Measurements from ENCODE around the gene FGF3. TPM values are rescaled to one million over a fixed set of nuclear protein-coding genes. Genes with fewer than 3 reads are reported as not detected.

The FGF3 gene
- total RNA-seq, 1 donor from 2014 or later, result not detected

GRCh38 chr11:69822676-69823494 lies 3.7 kb upstream of the FGF3 start:
- Mint-ChIP-seq H3K27me3 (ENCODE audit: low read depth, unreplicated experiment) (peaks cover 74% of the 10 kb centered on the region), H3K9me3 (ENCODE audit: unreplicated experiment) (no peaks in the 10 kb centered on the region), H3K4me3 (ENCODE audit: unreplicated experiment) (no peak overlapping the region), H3K27ac (ENCODE audit: unreplicated experiment) (no peak overlapping the region), H3K36me3 (ENCODE audit: low read depth, unreplicated experiment) (no peaks in the 10 kb centered on the region), H3K4me1 (ENCODE audit: low read depth, unreplicated experiment) (no peaks in the 10 kb centered on the region)
- no peak overlapping the region for H3K27ac ChIP-seq (ENCODE audit: low read depth, low read length)
- FAIRE-seq (no peak), DNase-seq (ENCODE audit: low read depth) (no peak)
- no peak overlapping the region for H2AFZ ChIP-seq (ENCODE audit: low read depth, low read length)
- no peak overlapping the region for H3K4me3 ChIP-seq (ENCODE audit: insufficient read depth, low read depth, low read length)
- no peaks in the 10 kb centered on the region for H4K20me1 ChIP-seq (ENCODE audit: insufficient read depth, low read length)
- H3K36me3 ChIP-seq (ENCODE audit: insufficient read depth, low read length), result no peaks in the 10 kb centered on the region
- no peaks in the 10 kb centered on the region for H3K9me3 ChIP-seq (ENCODE audit: insufficient read depth, low read depth, low read length)
- TF ChIP-seq EZH2 (IDR thresholded peaks at IDR 0.05; ENCODE audit: insufficient read depth, low read length) (no peak), CTCF (IDR thresholded peaks at IDR 0.05; ENCODE audit: insufficient read depth, low read depth, low read length) (no peak)
- no peak overlapping the region for H3K4me2 ChIP-seq (ENCODE audit: low read length)
- peaks cover 44% of the 10 kb centered on the region for H3K27me3 ChIP-seq (ENCODE audit: insufficient read depth, low read length)
- no peak overlapping the region for H3K9ac ChIP-seq (ENCODE audit: low read length)
- H3K79me2 ChIP-seq (ENCODE audit: insufficient read depth, low read length), result no peaks in the 10 kb centered on the region
- no peaks in the 10 kb centered on the region for H3K4me1 ChIP-seq (ENCODE audit: insufficient read depth, low read length)

DNA sequence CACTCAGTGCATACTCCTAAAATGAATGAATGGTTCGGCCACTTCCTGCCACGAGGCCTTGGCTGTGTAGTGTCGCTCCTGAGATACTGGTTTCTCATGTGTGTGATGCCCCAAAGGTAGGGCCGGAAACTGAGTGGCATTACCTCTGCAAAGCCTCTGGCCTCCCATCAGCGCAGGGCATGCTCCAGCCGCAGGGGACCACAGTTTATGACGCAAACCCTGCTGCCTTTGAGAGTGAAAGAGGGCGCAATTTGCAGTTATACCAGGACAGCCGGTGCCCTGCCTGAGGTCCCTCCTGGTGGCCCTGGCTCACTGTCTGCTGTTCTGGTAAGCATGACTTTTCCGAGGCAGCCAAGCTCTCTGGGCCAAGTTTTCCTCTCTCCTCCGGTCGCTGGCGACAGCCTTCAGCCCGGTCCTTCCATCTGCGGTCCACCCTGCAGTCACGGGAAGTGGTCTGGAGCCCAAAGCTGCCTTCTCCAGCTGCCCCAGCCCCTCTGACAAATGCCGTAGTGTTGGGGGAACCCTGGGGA lies 2.4 kb upstream of the FGF3 start:
- Histone ChIP-seq H3K4me1 (ENCODE audit: insufficient read depth, low read length) (peaks cover 4% of the 10 kb centered on the region), H3K36me3 (ENCODE audit: insufficient read depth, low read length) (no peaks in the 10 kb centered on the region), H4K20me1 (ENCODE audit: insufficient read depth, low read length) (no peaks in the 10 kb centered on the region), H2AFZ (ENCODE audit: low read depth, low read length) (no peak overlapping the region), H3K27ac (ENCODE audit: low read depth, low read length) (no peak overlapping the region), H3K27me3 (ENCODE audit: insufficient read depth, low read length) (peaks cover 51% of the 10 kb centered on the region), H3K4me3 (ENCODE audit: insufficient read depth, low read depth, low read length) (no peak overlapping the region), H3K9ac (ENCODE audit: low read length) (no peak overlapping the region), H3K79me2 (ENCODE audit: insufficient read depth, low read length) (no peaks in the 10 kb centered on the region), H3K9me3 (ENCODE audit: insufficient read depth, low read depth, low read length) (no peaks in the 10 kb centered on the region), H3K4me2 (ENCODE audit: low read length) (no peak overlapping the region)
- H3K27ac Mint-ChIP-seq (ENCODE audit: unreplicated experiment), result no peak overlapping the region
- H3K27me3 Mint-ChIP-seq (ENCODE audit: low read depth, unreplicated experiment), result peaks cover 67% of the 10 kb centered on the region
- no peak overlapping the region for H3K4me3 Mint-ChIP-seq (ENCODE audit: unreplicated experiment)
- no peaks in the 10 kb centered on the region for H3K9me3 Mint-ChIP-seq (ENCODE audit: unreplicated experiment)
- H3K36me3 Mint-ChIP-seq (ENCODE audit: low read depth, unreplicated experiment), result no peaks in the 10 kb centered on the region
- H3K4me1 Mint-ChIP-seq (ENCODE audit: low read depth, unreplicated experiment), result no peaks in the 10 kb centered on the region
- TF ChIP-seq CTCF (IDR thresholded peaks at IDR 0.05; ENCODE audit: insufficient read depth, low read depth, low read length), result no peak
- no peak for TF ChIP-seq EZH2 (IDR thresholded peaks at IDR 0.05; ENCODE audit: insufficient read depth, low read length)
- FAIRE-seq (no peak), DNase-seq (ENCODE audit: low read depth) (no peak)

- peaks cover 60% of the 10 kb centered on the region for H3K27me3 ChIP-seq (ENCODE audit: insufficient read depth, low read length)
- H2AFZ ChIP-seq (ENCODE audit: low read depth, low read length), result no peak overlapping the region
- FAIRE-seq, result no peak
- H3K36me3 ChIP-seq (ENCODE audit: insufficient read depth, low read length), result no peaks in the 10 kb centered on the region
- no peak overlapping the region for H3K4me2 ChIP-seq (ENCODE audit: low read length)
- TF ChIP-seq EZH2 (IDR thresholded peaks at IDR 0.05; ENCODE audit: insufficient read depth, low read length) (no peak), CTCF (IDR thresholded peaks at IDR 0.05; ENCODE audit: insufficient read depth, low read depth, low read length) (no peak)
- H3K9me3 Mint-ChIP-seq (ENCODE audit: unreplicated experiment), result no peaks in the 10 kb centered on the region
- H3K4me1 Mint-ChIP-seq (ENCODE audit: low read depth, unreplicated experiment), result no peaks in the 10 kb centered on the region
- no peaks in the 10 kb centered on the region for H3K9me3 ChIP-seq (ENCODE audit: insufficient read depth, low read depth, low read length)
- H3K27ac ChIP-seq (ENCODE audit: low read depth, low read length), result no peak overlapping the region
- H3K4me3 Mint-ChIP-seq (ENCODE audit: unreplicated experiment), result no peak overlapping the region
- no peak overlapping the region for H3K27ac Mint-ChIP-seq (ENCODE audit: unreplicated experiment)
- no peak overlapping the region for H3K4me3 ChIP-seq (ENCODE audit: insufficient read depth, low read depth, low read length)
- peaks cover 68% of the 10 kb centered on the region for H3K27me3 Mint-ChIP-seq (ENCODE audit: low read depth, unreplicated experiment)
- no peak overlapping the region for H3K9ac ChIP-seq (ENCODE audit: low read length)
- no peaks in the 10 kb centered on the region for H4K20me1 ChIP-seq (ENCODE audit: insufficient read depth, low read length)
- H3K36me3 Mint-ChIP-seq (ENCODE audit: low read depth, unreplicated experiment), result no peaks in the 10 kb centered on the region
- no peak for DNase-seq (ENCODE audit: low read depth)
- no peaks in the 10 kb centered on the region for H3K79me2 ChIP-seq (ENCODE audit: insufficient read depth, low read length)
- peaks cover 4% of the 10 kb centered on the region for H3K4me1 ChIP-seq (ENCODE audit: insufficient read depth, low read length)
Observed at GRCh38 chr11:69820441-69820840, 1.2 kb upstream of the FGF3 start.

Measured in astrocyte (in vitro differentiated cells and primary cell).